PC-3 (cell line): ENCODE measurements around the gene ANKFN1. TPM values are rescaled to one million over a fixed set of nuclear protein-coding genes. Genes with fewer than 3 reads are reported as not detected.

ENCODE experiments used
- ATAC-seq: fragments of 200-7000 bp; cut with Tn5 transposase; 2 replicates; pipeline ENCODE4 v1.9.1; 2020; ENCODE audit warnings: mild to moderate bottlenecking, moderate library complexity
- BruUV-seq: library from RNA; stranded (reverse); fragments of 400-500 nt; replicated peaks from 2 replicates; lab custom pipeline; 2021; lab: Mats Ljungman, UMichigan
- CTCF ChIA-PET: fragments of 300-600 bp; sonication (Branson Sonifier 250); formaldehyde crosslinking; loops from one replicate; lab custom pipeline; 2022; ENCODE audit warnings: antibody characterized with exemption; lab: Charles Lee
- POLR2A ChIA-PET: fragments of 300-600 bp; sonication (Branson Sonifier 250); formaldehyde crosslinking; loops from one replicate; lab custom pipeline; 2022; ENCODE audit warnings: antibody characterized with exemption; ENCODE audit not compliant: unreplicated experiment; lab: Charles Lee
- DNase-seq: peaks from one replicate; pipeline ENCODE4 v3.0.0-alpha.2; 2015
- H2AFZ ChIP-seq: fragments of 300-600 bp; sonication (generic); 2 replicates; pipeline ENCODE4 v1.6.0; 2016; ENCODE audit warnings: antibody characterized with exemption, low read length
- H3F3A ChIP-seq: fragments of 300-600 bp; sonication (generic); one replicate; pipeline ENCODE4 v1.6.0; 2017; ENCODE audit warnings: antibody characterized with exemption, low read length, control low read depth, mild to moderate bottlenecking; ENCODE audit not compliant: unreplicated experiment
- H3K27ac ChIP-seq: fragments of 300-600 bp; sonication (generic); 2 replicates; pipeline ENCODE4 v1.5.1; 2016; ENCODE audit warnings: mild to moderate bottlenecking, low read length
- H3K27me3 ChIP-seq: fragments of 300-600 bp; sonication (generic); 2 replicates; pipeline ENCODE4 v1.6.1; 2016; ENCODE audit warnings: low read length, mixed read lengths
- H3K36me3 ChIP-seq: fragments of 300-600 bp; sonication (generic); 2 replicates; pipeline ENCODE4 v1.6.1; 2016; ENCODE audit warnings: low read depth, mixed run types, low read length, mixed read lengths
- H3K4me1 ChIP-seq: fragments of 300-600 bp; sonication (generic); 2 replicates; pipeline ENCODE4 v1.5.1; 2016; ENCODE audit warnings: low read length; ENCODE audit not compliant: insufficient read depth
- H3K4me2 ChIP-seq: fragments of 300-600 bp; sonication (generic); 2 replicates; pipeline ENCODE4 v1.6.0; 2016; ENCODE audit warnings: low read length
- H3K4me3 ChIP-seq: fragments of 300-600 bp; sonication (generic); 2 replicates; pipeline ENCODE4 v1.5.1; 2016; ENCODE audit warnings: mild to moderate bottlenecking, low read length, mixed read lengths
- H3K79me2 ChIP-seq: fragments of 300-600 bp; sonication (generic); 2 replicates; pipeline ENCODE4 v1.6.1; 2017; ENCODE audit warnings: low read length, mixed read lengths
- H3K9ac ChIP-seq: fragments of 300-600 bp; sonication (generic); 2 replicates; pipeline ENCODE4 v1.6.0; 2016; ENCODE audit warnings: mild to moderate bottlenecking, low read length
- H3K9me2 ChIP-seq: fragments of 300-600 bp; sonication (generic); replicated peaks from 2 replicates; pipeline ENCODE4 v1.6.1; 2016; ENCODE audit warnings: mixed run types, low read length, mixed read lengths
- H3K9me3 ChIP-seq: fragments of 300-600 bp; sonication (generic); 2 replicates; pipeline ENCODE4 v1.6.1; 2016; ENCODE audit warnings: low read length, mixed read lengths
- H4K20me1 ChIP-seq: fragments of 300-600 bp; sonication (generic); 2 replicates; pipeline ENCODE4 v1.6.1; 2016; ENCODE audit warnings: low read length, mixed read lengths
- EZH2 ChIP-seq: fragments of 300-600 bp; sonication (generic); IDR thresholded peaks from one replicate; pipeline ENCODE4 v1.6.1; 2017; ENCODE audit warnings: antibody characterized with exemption, mild to moderate bottlenecking, low read length; ENCODE audit not compliant: unreplicated experiment
- EZH2phosphoT487 ChIP-seq: fragments of 300-600 bp; sonication (generic); IDR thresholded peaks from 2 replicates; pipeline ENCODE4 v1.6.1; 2018; ENCODE audit warnings: mild to moderate bottlenecking, antibody characterized with exemption, low read length, borderline replicate concordance
- intact Hi-C: fragments of 100-400 bp; cut with micrococcal nuclease; formaldehyde crosslinking; loops from 2 replicates; pipeline ENCODE4 v1.9.0; 2023
- total RNA-seq: library from RNA; depleted of rRNA; stranded (reverse); fragments of >200 nt; gene quantifications from 2 replicates; pipeline ENCODE4 v1.2.3, GENCODE V29; 2014
- TF ChIP-seq, protein P1 (sequence below): fragments of 300-600 bp; sonication (generic); conservative IDR thresholded peaks from 2 replicates; pipeline ENCODE4 v1.5.1; 2017; ENCODE audit warnings: antibody characterized with exemption, low read depth, mild to moderate bottlenecking, low read length

The ANKFN1 gene
- total RNA-seq, 1 experiment from 2014 or later: not detected

DNA sequence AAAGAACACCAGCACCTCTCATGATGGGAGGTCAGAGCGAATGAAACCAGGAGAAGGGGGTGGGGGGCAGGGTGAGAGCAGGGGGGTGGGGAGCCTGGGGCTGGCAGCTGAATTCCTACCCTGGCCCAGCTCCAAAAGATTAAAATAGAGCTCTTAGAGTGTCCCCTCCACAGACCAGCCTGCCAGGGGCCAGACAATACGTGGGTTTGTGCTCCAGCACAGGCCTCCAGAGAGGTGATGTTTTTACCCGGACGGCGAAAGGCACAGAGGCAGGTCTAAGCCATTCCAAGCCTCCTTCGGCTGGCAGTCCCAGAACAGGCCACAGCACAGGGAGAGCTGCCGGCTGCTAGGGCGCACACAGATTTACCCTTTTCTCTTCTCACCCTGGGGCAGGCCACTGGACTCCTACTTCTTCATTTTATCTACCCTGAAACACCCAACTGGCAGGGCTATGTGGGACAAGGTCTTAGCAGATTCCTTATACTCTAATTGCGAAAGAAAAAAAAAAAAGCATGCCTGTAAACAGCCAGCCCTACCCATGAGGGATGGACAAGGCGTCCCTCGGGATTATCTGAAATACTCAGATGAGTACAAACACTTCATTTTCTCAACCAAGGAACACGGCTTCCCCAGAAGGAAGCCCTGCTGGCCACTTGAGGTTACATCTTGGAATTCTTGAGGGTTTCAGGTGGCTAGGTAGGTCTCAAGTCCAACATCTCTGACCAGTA lies 368.3 kb downstream of the ANKFN1 start:
- Histone ChIP-seq H3K27me3 (peaks cover 64% of the 10 kb centered on the region), H3F3A (no peaks in the 10 kb centered on the region), H4K20me1 (no peaks in the 10 kb centered on the region), H3K9me2 (no peaks in the 10 kb centered on the region), H3K4me1 (no peaks in the 10 kb centered on the region), H3K36me3 (no peaks in the 10 kb centered on the region), H2AFZ (no peak overlapping the region), H3K27ac (no peak overlapping the region), H3K4me3 (no peak overlapping the region), H3K79me2 (no peaks in the 10 kb centered on the region), H3K9me3 (no peaks in the 10 kb centered on the region), H3K4me2 (no peak overlapping the region), H3K9ac (no peak overlapping the region)
- CTCF ChIA-PET: no interaction called here
- BruUV-seq: no TSS peak
- no peak for DNase-seq
- ATAC-seq: no peak
- intact Hi-C loops: no loop called here
- TF ChIP-seq EZH2phosphoT487: no peak
- TF ChIP-seq EZH2: no peak
- TF ChIP-seq, protein P1, sequence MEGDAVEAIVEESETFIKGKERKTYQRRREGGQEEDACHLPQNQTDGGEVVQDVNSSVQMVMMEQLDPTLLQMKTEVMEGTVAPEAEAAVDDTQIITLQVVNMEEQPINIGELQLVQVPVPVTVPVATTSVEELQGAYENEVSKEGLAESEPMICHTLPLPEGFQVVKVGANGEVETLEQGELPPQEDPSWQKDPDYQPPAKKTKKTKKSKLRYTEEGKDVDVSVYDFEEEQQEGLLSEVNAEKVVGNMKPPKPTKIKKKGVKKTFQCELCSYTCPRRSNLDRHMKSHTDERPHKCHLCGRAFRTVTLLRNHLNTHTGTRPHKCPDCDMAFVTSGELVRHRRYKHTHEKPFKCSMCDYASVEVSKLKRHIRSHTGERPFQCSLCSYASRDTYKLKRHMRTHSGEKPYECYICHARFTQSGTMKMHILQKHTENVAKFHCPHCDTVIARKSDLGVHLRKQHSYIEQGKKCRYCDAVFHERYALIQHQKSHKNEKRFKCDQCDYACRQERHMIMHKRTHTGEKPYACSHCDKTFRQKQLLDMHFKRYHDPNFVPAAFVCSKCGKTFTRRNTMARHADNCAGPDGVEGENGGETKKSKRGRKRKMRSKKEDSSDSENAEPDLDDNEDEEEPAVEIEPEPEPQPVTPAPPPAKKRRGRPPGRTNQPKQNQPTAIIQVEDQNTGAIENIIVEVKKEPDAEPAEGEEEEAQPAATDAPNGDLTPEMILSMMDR: no peak
- POLR2A ChIA-PET: no interaction called here

DNA sequence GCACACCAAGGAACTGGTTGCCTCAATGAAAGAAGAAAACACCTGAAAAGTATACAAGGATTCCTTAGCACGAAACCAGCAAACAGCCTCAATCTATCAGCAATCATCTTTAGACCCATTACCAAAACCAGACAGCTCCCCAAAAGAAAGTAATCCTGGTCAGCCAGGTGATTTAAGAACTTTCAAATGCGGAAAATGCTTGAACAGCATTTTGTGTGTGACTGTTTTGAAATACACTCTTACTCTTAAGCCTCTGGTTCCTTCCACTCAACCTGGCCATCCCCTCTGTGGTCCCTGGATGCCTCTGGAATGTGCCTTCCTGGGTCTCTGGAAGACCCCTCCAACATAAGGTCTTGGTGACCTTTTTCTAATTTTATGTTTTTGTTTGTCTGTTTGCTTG lies 369.8 kb downstream of the ANKFN1 start:
- Histone ChIP-seq H2AFZ (no peak overlapping the region), H3K4me3 (no peak overlapping the region), H3K9ac (no peak overlapping the region), H3K79me2 (no peaks in the 10 kb centered on the region), H3K9me2 (no peaks in the 10 kb centered on the region), H4K20me1 (no peaks in the 10 kb centered on the region), H3K4me2 (no peak overlapping the region), H3K27ac (no peak overlapping the region), H3K36me3 (no peaks in the 10 kb centered on the region), H3F3A (no peaks in the 10 kb centered on the region), H3K27me3 (peaks cover 63% of the 10 kb centered on the region), H3K4me1 (no peaks in the 10 kb centered on the region), H3K9me3 (no peaks in the 10 kb centered on the region)
- POLR2A ChIA-PET: no interaction called here
- ATAC-seq (no peak), DNase-seq (no peak)
- CTCF ChIA-PET: no interaction called here
- no TSS peak for BruUV-seq
- TF ChIP-seq EZH2phosphoT487 (no peak), EZH2 (no peak)
- TF ChIP-seq, protein P1: no peak
- intact Hi-C loops: no loop called here

DNA sequence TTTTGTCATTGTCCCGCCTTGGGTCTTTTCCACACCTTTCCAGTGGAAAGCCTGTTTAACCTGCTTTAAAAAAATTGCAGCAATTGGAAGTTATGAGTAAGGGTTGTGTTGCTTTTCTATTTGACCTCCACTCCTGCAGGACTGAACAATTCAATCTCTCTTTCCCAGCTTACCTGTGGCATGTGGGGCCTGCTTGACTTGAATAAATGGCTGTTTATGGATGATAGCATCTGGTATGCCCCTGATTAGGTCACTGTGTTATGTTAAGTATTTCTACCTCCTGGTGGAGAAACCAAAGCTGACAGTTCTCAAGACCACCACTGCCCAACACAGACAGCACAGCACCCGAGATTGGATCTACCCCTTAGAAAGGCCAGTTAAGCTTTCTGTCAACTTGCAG lies 375.4 kb downstream of the ANKFN1 start:
- Histone ChIP-seq H3K4me2 (no peak overlapping the region), H2AFZ (no peak overlapping the region), H3K4me3 (no peak overlapping the region), H3K9me2 (no peaks in the 10 kb centered on the region), H3F3A (no peaks in the 10 kb centered on the region), H4K20me1 (no peaks in the 10 kb centered on the region), H3K9ac (no peak overlapping the region), H3K79me2 (no peaks in the 10 kb centered on the region), H3K9me3 (no peaks in the 10 kb centered on the region), H3K4me1 (no peaks in the 10 kb centered on the region), H3K27me3 (peaks cover 71% of the 10 kb centered on the region), H3K27ac (no peak overlapping the region), H3K36me3 (no peaks in the 10 kb centered on the region)
- intact Hi-C loops: no loop called here
- ChIA-PET POLR2A (no interaction called here), CTCF (interaction anchor here (1.1 kb wide), 1 partner anchor 29 kb away, joined by 4 read pairs; no protein-coding TSS in a partner anchor)
- ATAC-seq (no peak), DNase-seq (no peak)
- no TSS peak for BruUV-seq
- TF ChIP-seq EZH2phosphoT487 (no peak), EZH2 (no peak)
- TF ChIP-seq, protein P1: no peak
